HG03139 (cell line): Measurements from ENCODE around the gene NPNT.
"Not testable (repeated sequence)": the region's sequence is repeated elsewhere in the genome, so short reads cannot be mapped to it uniquely, and the experiment has no call there.

ENCODE experiments used
- ATAC-seq: cut with Tn5 transposase; IDR thresholded peaks from one replicate; pipeline ENCODE4 v1.9.1; 2021; ENCODE audit not compliant: unreplicated experiment

The NPNT gene, protein sequence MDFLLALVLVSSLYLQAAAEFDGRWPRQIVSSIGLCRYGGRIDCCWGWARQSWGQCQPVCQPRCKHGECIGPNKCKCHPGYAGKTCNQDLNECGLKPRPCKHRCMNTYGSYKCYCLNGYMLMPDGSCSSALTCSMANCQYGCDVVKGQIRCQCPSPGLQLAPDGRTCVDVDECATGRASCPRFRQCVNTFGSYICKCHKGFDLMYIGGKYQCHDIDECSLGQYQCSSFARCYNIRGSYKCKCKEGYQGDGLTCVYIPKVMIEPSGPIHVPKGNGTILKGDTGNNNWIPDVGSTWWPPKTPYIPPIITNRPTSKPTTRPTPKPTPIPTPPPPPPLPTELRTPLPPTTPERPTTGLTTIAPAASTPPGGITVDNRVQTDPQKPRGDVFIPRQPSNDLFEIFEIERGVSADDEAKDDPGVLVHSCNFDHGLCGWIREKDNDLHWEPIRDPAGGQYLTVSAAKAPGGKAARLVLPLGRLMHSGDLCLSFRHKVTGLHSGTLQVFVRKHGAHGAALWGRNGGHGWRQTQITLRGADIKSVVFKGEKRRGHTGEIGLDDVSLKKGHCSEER

DNA sequence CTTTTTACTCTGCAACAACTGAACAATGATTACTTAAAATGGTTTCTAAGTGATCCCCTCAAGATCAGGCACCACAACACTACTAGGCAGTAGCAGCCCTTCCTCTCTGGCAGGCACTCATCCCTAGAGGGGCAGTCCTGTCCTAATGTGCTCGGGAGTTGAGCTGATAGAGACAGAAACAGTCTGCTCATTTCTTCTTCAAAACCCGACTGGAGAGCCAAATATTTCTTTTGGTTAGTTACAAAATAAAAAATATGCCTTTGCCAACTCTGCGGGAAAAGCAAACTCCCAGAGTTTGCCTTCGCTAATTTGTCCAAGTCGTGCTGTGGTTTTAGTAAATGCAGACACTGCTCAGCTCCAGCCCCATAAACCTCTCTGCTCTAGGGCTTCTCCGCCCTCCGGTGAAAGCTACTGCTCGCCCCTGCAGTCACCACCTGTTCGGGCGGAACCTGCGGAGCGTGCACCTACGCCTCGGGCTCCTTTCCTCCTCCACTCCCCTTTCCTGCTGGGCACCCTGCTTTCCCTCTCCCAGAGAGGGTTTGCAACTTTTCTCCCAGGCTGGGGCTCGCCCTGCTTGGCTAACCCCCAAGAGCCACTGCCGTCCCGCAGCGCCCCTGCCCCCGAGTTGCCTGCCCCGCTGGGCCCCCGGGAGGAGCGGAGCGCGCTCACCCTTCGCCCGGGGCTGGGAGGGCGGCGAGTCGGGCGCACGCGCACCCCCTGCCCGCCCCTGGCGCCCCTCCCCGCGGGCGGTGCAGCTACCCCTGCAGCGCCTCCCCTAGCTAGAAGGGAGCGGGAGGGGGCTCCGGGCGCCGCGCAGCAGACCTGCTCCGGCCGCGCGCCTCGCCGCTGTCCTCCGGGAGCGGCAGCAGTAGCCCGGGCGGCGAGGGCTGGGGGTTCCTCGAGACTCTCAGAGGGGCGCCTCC lies at the start of gene NPNT:
TSS of gene NPNT (plus strand) at position 812 of the 923 bp plus-strand sequence. CDS start 182 bp downstream, outside the sequence.
- peak; percentile 18 for ATAC-seq

DNA sequence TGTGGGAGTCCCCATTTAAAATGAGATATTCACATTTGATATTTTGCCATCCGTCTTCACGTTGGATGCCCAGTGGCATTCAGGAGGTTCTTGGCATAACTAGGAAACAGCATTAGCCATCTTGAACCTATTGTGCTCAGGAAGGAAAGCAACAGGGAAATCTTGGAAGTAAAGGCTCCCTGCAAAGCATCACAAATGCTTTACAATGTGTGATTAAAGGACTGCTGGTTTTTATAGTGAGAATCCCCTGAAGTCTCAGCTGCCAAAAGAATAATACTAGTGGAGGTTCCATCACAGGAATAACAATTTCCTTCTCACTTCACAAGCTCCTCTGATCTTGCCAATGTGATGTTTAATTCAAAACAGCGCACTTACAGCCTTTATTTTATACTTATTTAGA lies 49.7 kb upstream of the NPNT start:
- no peak for ATAC-seq

DNA sequence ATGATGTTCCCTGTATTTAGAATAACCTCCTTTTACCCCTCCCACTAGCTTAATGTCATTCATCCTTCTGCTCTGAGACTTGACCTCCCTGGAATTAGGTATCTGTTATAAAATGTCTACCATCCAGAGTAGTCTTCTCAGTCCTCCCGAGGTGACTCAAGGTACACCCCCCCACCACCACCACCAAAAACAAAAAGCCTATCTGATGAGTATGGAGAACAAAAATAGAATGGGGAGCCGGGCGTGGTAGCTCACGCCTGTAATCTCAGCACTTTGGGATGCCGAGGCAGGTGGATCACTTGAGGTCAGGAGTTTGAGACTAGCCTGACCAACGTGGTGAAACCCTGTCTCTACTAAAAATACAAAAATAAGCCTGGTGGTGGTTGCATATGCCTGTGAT lies 46.9 kb upstream of the NPNT start:
- not testable (repeated sequence) for ATAC-seq

DNA sequence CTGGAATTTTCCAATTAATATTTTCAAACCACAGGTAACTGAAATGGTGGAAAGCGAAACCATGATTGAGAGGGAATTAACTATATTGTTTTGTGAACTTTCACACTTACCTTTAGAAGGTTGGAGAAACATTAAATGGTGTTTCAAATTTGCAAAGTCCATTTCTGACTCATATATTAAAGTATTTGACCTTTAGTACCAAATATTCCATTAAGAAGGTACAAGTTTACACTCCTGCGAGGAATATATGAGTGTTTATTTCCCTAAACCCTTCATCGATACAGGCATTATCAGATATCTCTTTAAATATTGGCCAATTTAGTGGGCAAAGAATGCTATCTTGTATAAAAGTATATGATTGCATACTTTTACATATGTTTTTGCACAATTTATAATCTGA lies 44.1 kb upstream of the NPNT start:
- ATAC-seq = no peak

DNA sequence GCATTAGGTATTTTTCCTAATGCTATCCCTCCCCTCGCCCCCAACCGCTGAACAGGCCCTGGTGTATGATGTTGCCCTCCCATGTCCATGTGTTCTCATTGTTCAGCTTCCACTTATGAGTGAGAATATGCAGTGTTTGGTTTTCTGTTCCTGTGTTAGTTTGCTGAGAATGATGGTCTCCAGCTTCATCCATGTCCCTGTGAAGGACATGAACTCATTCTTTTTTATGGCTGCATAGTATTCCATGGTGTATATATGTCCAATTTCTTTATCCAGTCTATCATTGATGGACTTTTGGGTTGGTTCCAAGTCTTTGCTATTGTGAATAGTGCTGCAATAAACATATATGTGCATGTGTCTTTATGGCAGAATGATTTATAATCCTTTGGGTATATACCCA lies 43.0 kb upstream of the NPNT start:
- not testable (repeated sequence) for ATAC-seq

DNA sequence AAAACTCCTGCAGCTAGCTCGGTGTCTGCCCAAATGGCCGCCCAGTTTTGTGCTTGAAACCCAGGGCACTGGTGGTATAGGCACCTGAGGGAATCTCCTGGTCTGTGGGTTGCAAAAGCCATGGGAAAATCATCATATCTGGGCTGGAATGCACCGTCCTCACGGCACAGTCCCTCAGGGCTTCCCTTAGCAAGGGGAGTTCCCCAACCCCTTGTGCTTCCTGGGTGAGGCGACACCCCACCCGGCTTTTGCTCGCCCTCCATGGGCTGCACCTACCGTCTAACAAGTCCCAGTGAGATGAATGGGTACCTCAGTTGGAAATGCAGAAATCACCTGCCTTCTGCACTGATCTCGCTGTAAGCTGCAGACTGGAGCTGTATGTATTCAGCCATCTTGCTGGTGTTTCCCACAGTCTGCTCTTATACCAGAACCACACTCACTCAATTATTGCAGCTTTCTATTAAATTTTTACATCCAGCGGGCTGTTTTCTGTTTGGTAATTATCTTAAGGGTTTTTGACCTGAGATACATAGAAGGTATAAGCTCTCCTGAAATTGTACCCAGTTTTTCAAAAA lies 36.7 kb upstream of the NPNT start:
- ATAC-seq = no peak

DNA sequence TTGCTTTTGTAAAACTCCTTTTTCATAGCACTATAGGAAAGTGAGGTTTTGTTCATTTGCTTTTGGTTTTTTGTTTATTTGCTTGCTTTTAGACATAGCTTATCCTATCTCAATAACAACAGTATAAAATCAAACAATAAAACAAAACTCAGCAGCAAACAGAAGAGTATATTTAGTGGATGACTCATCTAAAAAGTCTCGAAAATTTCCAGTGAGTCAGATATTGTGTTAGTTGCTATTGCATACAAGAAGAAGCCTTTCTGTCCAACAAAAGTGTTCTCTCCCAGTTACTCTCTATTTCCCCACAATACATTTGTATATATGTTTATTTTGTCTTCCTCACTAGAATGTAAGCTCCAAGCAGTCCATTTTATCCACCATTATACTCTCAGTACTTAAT lies 36.0 kb upstream of the NPNT start:
- no peak for ATAC-seq

DNA sequence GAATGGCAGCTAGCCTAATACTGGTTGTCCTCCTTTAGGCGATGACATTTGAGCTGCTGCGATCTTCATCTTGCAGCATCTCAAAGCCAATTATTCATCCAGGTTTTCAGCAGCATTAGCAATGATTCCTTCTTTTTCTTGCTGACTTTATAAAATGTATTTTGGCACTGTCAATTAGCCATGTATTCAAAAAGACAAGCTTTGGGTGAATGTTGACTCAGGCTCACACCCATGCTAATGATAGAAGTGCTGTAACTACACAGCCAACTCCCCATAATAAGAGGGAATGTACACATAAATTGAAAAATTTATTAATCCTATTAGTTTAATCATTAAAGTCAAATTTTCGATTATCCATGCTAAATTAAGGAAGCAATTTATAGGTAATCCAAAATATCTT lies 24.3 kb upstream of the NPNT start:
- no peak for ATAC-seq

DNA sequence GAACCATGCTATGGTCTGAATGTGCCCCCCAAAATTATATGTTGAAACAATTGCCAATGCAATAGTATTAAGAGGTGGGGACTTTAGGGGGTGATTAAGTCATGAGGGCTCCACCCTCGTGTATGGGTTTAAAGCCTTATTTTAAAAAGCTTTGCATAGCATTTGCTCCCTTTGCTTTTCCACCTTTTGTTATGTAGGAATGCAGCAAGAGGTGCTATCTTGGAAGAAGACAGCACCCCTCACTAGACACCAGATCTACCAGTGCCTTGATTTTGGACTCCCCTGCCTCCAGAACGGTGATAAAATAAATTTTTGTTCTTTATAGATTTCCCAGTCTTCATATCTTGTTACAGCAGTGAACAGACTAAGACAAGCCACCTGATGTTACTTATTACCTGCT lies 23.3 kb upstream of the NPNT start:
- no peak for ATAC-seq

DNA sequence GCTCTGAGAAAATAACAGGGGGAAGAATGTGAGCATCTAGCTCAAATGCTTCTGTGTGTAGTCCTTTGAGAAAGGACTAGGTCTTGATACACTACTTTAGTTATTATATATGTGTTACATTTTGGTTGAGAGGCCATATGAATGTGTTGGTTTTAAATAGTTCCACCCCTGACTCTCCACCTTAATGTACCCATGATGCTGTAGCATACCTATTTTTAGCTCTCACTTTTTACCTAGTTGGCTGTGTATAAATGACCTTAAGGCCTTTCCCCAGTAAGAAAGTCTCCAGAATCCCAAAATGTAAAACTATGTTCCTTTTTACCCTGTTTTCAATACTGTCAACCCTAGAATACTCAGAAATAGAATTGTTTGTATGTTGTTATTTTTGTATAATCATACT lies 20.0 kb upstream of the NPNT start:
- no peak for ATAC-seq

DNA sequence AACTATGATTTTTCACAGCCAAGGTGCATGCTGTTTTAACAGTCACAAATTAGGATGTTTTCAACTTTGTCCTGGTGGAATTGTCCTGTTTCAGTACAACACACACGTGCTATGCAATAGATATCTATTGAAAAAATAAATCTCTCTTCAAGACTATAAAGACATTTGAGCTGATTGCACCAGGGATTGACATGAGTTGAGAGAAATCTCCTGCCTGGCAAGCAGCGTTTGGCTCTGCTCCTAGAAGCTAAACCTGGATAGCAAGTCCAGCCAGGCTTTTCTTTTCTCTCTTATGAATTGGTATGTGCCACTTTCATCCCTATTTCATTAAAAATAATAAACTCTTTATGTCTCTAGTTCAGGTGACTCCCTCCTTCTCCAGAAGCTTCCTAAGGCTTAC lies 16.6 kb upstream of the NPNT start:
- no peak for ATAC-seq

DNA sequence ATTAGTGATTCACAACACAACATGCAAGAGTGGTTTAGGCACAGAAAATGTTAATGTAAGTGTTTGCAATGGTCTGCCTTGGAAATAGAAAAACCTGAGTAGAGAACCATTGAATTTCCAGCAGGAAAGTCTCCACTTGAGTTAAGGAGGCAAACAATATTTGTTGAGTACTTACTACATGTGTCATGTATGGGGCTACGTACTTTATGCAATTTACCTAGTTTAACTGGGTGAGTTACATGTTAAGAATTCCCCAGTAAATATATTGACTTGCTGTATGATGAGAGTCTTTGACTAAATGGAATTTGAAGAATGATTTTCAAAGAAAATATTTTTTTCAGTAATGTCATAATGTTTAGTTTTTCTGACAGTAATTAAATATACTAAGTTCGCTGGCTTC lies 7.8 kb upstream of the NPNT start:
- ATAC-seq = no peak

DNA sequence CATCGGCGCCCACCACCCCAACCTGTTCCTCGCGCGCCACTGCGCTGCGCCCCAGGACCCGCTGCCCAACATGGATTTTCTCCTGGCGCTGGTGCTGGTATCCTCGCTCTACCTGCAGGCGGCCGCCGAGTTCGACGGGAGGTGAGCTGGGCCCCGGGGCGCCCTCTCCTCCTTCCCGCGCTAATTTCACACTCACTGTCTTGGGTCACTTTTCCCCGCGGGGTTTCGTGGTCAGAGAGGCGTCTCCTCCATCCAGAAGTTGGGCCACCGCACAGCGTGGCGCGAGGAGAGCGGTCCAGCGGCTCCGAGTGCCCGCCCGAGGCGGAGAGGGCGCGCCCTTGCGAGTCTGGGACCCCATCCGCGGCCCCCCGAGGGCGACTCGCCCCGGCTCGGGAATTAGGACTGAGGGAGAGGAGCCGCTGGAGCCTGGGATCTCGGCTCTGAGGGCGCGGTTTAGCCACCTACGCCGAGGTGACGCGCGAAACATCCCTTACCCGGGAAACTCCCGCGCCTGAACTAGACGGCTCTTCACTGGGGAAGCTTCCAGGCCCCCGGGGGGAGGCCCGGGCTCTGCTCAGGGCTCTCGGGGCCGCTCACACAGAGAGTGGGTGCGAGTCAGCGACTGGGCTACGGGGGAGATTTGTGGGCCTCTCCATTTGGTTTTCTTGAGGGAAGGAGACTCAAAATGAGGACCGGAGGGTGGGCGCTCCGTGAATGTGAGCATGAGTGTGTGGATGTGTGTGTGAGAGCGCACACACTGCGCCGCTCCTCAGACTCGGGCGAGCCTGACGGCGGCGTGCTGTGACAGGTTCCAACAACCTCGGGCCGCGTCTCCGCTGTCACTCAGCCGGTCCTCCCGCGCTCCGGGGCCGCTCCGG lies 551 bp downstream of the NPNT start:
- peak; percentile 34 for ATAC-seq

DNA sequence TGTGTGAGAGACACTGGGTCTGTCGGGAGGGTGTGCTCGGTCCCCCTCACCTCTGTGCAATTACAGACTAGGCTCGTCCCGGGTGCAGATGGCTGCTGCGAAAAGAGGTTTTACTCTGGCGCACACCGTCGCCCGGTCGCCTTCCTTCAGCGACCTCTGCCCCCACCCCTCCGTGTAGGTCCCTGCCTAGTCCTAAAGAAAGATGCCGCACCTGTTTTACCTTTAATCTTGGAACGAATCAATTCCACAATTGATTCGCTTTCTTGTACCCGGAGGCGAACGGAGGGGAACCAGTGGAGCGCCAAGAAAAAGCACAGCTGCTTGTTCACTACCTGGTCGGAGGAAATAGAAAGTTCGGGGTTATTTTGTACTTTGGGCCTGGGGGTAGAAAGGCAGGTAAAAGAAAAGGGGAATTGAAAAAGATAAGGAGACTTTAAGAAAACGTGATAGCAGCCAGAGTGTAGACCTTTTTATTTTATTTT lies 1.2 kb downstream of the NPNT start:
- peak; percentile 9 for ATAC-seq

DNA sequence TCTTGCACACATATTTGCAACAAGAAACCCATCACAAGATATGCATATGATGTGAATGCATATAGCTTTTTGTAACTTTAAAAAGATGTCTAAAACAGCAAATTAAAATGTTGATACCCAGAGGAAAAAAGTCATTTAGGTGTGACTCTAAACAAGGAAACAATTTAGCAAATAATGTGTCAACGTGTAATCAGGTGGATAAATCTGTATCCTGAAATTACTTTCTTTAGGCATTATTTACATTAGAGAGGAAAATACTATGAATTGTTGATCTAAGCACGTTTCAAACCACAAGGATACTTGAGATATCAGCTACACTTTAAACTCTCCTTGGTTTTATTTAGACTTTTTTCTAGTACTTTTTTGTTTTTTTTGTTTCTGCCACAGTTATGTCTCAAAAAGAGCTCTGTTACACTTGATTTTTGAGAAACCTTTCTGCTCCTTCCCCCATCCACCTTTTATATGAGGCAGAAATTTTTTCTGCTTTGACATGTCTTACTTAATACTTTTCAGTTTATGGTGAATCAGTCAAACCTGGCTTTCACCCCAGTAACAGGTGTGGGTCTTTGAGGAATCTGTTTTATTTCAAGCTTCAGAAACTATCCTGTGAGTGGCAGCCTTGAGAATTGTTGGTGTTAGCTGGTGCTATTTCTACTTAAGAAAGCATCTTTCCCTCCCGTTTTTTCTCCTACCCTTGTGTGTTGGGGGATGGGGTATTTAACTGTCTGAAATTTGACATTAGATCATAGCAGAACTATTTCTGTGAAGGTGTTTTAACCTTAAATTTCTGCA lies 1.9 kb downstream of the NPNT start:
- ATAC-seq = no peak

DNA sequence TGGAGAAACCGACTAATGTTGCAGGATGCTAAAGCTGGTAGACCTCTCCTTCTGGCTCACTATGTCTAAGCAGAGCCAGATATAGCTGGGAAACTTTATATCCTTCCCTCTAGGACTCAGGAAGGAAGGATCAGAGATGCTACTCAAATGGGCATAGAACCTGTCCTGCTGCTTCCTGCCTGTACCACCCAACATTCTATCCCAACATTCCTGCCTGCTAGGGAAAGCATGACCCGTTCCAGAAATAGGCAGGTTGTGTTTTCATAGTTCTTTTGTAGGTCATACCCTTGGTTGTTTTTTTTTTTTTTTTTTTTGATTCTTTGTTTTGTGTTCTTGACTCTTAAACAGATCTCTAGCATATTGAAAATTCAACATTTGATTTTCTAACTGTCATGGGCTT lies 5.3 kb downstream of the NPNT start:
- ATAC-seq = no peak

DNA sequence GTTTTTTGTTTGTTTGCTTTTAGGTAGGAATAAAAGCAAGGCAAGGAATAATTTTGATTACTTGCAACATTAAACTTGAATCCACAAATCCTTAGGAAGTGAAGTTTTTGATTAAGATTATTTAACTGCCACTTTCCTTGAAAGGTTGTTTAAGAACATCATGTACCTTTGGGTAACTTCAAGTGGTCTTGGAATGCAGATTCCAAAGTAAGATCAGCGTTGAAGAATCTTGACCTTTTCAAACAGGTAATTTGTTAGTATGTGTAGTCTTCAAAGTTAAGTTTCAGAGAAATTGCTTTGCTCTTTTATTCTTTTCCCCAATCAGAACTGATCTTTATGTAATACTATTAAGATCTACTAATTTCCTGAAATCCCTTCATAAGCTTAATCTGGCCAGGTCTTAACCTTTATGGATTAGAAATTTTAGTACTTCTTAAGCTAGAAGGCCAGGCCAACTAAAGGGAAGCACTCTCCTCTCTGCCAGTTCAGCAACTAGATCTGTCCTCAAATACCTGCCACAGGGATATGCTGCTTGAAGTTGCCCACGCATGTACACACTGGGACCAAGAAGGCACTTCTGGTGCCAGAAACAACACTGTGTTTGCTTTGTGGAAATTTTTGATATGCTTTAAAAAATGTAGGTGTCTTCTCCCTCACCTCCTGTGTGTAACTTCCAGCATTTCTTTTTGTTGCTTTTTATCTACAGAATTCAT lies 7.4 kb downstream of the NPNT start:
- ATAC-seq = no peak

DNA sequence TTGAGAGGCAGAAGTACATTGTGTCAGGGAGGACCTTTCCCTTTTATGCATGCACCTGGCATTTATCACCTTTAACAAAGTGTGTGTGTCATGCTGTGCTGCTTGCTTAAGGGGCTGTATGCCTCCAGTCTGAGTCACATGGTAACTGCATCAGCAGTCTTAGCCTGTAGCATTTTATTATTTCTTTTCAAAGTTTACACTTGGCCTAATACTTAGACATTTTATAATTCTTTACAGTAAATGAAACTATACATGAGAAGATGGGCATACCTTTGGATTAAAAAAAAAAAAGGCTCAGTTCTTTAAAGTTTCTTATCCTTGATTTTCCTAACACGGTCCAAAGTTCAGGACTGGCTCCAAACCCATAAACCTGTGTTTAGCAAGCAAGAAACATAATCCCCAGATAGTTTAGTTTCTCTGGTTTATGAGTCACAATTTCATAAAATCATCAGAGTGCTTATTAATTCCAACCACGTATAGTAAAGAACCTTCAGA lies 14.6 kb downstream of the NPNT start:
- ATAC-seq = no peak

DNA sequence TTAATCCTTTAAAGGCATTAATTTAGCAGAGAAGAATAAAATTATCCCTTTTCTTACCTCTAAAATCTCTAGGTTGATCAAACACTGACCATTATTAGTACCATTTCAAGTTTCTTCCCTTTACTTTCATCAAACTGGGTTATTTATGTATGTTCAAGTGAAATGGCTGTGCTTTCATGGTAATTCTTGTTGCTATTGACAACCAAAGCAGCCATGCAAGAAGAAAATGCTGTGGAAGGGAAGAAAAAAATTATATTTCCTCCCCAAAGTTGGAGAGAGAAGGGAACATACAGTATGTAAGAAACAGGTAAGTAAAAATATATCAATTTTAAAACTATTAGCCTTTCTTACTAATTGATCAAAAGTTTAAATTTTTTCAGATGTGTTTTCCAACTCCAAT lies 16.2 kb downstream of the NPNT start:
- ATAC-seq = no peak
